ENCODE measurements around the gene PTCD3.

- no peak for TF ChIP-seq CTCF (IDR thresholded peaks at IDR 0.05)
- no peak for TF ChIP-seq POLR2A (IDR thresholded peaks at IDR 0.05)
Observed at GRCh38 chr2:86081724-86082123, 24.3 kb upstream of the PTCD3 start.

All from Peyer's patch (tissue), 4 donors.